Adipose tissue (tissue), 3 donors: ENCODE results near the gene CIAPIN1. TPM values are rescaled to one million over a fixed set of nuclear protein-coding genes. Genes with fewer than 3 reads are reported as not detected.
"Not testable (repeated sequence)": the region's sequence is repeated elsewhere in the genome, so short reads cannot be mapped to it uniquely, and the experiment has no call there.

ENCODE experiments used
- H3K27ac ChIP-seq: one replicate; pipeline ENCODE4 v1.5.1; 2013; ENCODE audit warnings: low read depth, low read length
- WGBS, 3 donors: extraction: QIAGEN DNeasy Blood & Tissue Kit; methylation state at CpG; one replicate each; pipeline ENCODE4 v1.1.7; 2013; 5-methylcytosine and 5-hydroxymethylcytosine counted together
- polyA plus RNA-seq, 3 donors: library from polyadenylated mRNA; stranded (reverse); fragments of 200-250 nt; gene quantifications; one replicate each; pipeline ENCODE4 v1.2.3, GENCODE V29; 2013
- donor health status: healthy with polysubstance abuse.
- donor health status: Bipolar disorder and iron deficiency.
- donor health status: healthy.

The CIAPIN1 gene
- polyA plus RNA-seq, 3 donors, result 16.2 to 31.6 (median 24.9) TPM

DNA sequence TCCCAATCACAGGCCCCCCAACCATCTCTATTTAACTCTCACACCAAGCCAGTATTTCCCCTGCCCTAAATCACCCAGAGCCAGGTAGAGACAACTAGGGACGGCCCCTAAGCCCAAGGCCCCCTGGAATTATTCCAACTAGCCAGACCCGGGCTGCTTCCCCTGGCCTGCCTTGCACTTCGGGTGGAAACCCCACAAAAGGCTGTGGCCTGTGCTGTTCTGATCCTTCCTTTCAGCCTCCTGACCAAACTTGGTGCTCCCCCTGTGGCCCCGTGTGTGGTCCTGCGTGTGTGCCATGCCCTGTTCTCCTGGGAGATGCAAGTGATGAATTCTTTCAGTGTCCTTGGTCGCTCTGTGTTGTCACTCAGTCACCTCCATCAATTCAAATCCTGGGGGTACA, 27.7 kb downstream of the CIAPIN1 start:
- WGBS, 3 donors, result 60 to 71% (median 68%) methylated on average over 6 of the region's 6 CpGs
- H3K27ac ChIP-seq, result no peak overlapping the region

DNA sequence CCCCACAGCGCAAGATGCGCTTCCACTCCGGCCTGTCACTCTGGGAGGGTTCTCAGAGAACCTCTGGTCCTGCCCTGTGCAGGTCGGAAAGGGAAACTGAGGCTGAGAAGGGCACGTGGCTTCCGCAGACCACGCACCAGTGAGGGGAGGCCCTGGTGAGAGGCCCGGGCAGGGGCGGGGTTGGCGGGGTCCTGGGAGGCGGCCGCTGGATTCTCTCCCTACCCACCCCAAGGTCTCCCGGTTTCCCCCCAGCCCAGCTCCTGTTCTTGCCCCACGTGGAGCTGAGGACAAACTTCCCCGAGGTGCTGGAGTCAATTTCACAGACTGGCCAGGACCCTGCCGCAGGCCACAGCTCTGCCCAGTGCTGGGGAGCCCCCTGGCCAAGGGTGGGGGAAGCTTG, 31.1 kb downstream of the CIAPIN1 start:
- H3K27ac ChIP-seq, result no peak overlapping the region
- WGBS, 3 donors, result 80 to 84% (median 81%) methylated on average over 14 to 16 of the region's 16 CpGs

DNA sequence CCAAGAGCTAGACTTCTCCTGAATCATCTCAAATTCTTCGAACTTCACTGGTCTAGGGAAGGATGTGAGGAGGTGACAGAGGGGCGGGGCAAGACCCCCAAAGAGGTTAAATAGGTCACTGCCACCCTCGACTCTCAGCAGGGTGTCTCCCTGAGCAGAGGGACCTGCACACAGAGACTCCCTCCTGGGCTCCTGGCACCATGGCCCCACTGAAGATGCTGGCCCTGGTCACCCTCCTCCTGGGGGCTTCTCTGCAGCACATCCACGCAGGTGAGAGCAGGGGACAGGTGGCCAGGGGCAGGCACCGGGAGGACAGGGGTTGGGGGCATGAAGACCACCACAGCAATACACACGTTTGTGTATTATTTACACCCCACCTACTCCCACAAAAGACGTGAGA, 33.5 kb downstream of the CIAPIN1 start:
- 54 to 79% (median 57%) methylated on average over 7 of the region's 7 CpGs for WGBS, 3 donors
- H3K27ac ChIP-seq, result no peak overlapping the region

DNA sequence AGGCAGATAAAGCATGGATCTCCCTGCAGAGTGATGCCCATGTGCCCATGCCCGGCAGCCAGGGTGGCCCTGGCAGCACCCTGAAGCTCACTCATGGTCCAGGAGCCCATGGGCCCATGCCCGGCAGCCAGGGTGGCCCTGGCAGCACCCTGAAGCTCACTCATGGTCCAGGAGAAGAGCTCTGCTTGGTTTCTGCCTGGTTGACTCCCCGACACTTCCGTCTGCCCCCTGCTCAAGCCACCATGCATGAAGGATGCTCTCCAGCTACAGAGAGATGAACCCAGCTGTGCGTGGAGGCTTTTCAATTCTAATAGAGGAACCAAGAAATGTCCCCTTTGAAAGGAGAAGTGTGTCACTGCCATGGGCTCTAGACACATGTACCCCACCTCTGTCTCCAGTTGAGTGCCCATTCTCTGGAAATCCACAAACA, 33.9 kb downstream of the CIAPIN1 start:
- WGBS, 3 donors, result 79 to 86% (median 86%) methylated on average over 5 of the region's 5 CpGs
- H3K27ac ChIP-seq, result no peak overlapping the region

DNA sequence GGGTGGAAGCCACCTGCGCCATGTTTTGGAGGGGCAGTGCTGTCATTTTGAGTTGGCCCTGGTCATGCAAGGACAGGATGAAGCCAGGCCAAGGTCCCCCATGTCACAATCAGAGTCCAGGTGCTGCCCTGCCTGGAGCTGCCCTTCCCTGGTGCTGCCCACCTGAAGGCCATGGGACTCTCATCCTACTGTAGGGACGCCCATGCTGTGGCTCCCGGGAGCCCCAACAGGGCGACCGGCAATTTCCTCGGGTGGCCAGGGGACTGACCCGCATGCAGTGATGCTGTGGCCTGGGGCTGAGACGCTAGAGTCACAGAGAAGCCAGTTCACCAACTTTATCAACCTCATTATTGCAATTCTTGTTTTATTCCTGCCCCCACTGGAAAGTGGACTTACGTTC, 34.6 kb downstream of the CIAPIN1 start:
- no peak overlapping the region for H3K27ac ChIP-seq
- WGBS, 3 donors, result 90 to 92% (median 90%) methylated on average over 9 of the region's 9 CpGs

DNA sequence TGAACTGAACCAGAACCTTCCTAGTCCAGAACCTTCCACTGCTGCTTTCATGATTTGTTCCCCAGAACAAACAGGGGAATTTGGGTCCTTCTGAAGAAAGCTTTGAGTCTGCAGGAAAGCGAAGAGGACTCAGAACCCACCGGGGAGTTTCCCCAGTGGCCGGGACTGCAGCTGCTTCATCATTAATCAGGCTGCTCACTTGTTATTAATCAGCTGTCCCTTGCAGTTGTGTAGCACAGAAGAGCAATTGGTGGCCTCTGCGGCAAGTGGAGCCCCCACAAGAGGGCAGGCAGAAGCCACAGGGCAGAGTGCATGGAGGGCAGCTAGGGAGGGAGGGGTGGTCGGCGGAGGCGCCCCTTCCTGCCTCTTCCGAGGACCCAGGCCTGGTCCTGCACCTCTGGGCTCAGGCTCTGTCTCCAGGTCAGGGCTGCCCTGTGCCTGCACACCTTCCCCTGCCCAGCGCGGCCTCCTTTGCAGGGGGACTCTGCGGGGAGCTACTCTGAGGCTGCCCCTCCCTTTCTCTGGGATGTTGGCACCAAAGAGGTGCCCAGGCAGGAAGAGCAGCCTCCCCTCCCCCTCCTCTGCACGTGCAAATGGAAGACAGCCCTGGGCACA, 35.7 kb downstream of the CIAPIN1 start:
- H3K27ac ChIP-seq, result no peak overlapping the region
- 57 to 72% (median 65%) methylated on average over 11 to 12 of the region's 12 CpGs for WGBS, 3 donors

DNA sequence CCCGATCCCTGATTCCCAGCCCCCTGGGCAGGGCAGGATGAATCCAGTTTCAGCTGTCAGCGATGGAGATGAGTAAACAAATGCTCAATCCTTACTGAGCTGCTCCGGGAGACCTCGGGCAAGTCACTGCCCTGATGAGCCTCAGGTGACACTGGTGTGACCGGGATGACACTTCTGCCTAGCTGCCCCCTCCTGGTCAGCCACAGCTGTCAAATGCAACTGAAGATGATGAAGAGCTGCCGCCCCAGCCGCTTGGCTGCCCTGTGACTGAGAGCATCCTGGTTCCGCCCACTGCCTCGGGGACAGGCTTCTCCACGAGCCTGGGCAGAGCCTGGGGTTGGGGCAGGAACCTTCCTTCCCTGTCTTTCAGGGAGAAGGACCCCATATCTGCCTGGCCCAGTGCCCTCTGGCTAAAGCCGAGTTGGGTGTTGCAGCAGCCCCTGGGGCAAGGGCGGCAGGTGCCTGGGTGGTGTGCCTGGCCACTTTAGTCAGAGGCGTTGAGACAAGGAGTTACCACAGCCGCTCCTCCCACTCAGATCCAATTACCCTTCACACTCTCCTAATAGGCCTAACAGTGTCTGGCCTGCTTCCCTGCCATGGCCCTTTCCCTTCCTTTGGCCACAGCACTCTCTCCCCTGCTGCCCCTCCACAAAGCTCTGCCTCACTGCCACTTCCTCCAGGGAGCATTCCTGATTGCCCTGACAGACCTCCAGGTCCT, 37.2 kb downstream of the CIAPIN1 start:
- H3K27ac ChIP-seq, result no peak overlapping the region
- WGBS, 3 donors, result 58 to 78% (median 72%) methylated on average over 13 to 14 of the region's 14 CpGs

DNA sequence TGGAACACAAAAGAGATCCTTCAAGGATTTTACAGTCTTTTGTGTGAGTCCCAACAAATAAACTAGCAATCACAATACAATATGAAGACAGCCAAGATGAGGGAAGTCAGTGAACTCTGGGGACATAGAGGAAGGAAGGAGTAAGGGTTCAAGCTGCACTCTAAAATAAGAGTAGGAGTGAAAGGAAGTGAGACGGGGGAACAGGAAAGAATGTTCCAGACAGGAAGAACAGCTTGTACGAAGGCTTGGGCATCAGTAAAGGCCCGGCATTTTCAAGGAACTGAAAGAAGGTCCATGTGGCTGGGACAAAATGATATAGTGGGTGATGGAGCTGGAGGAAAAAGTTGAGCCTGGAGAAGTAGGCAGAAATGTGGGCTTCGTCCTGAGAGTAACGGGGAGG, 38.1 kb downstream of the CIAPIN1 start:
- H3K27ac ChIP-seq, result no peak overlapping the region
- WGBS, 3 donors, result 47 to 75% (median 49%) methylated on average over 5 of the region's 5 CpGs

DNA sequence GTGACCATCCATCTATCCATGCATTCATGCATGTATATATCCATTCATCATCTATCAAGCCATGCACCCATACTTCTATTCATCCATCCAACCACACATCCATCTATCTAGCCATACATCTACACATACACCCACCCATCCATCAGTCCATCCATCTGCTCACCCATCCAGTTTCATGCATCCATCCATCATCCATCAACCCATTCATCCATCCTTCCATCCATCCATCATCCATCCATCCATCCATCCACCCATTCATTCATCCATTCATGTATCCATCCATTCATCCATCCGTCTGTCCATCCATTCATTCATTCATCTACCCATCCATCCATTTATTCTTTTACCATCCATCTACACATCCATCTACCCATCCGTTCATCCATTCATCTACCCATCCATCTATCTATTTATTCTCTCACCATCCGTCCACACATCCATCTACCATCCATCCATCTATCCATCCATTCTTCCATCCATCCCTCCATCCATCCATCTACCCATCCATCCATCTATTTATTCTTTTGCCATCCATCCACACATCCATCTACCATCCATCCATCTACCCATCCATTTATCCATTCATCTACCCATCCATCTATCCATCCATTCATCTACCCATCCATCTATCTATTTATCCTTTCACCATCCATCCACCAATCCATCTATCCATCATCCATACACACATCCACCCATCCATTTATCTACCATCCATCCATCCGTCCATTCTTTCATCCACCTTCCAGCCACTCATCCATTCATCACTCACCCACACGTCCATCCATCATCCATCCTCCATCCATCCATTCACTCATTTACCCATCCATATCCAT, 39.4 kb downstream of the CIAPIN1 start:
- 75 to 97% (median 92%) methylated on average over 5 of the region's 5 CpGs for WGBS, 3 donors
- H3K27ac ChIP-seq, result no peak overlapping the region

DNA sequence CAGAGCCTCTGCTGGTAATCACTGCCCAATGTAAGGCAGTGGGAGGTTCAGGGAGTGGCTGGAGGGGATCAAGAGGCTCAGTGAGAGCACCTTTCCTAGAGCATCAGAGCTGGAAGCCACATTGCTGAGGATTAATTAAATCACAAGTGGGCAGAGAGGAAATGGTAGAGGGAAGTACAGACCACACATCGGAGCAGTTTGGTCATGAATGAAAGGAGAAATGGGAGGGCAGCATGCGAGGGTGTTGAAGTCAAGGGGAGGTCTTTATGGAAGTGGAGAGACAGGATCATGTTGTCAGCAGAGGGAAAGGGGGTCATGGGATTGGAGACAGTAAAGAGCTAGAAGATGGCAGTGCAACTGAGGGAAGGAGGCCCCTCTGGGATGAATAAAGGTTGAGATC, 40.3 kb downstream of the CIAPIN1 start:
- no peak overlapping the region for H3K27ac ChIP-seq
- WGBS, 3 donors, result 42 to 71% (median 46%) methylated on average over 2 of the region's 2 CpGs

DNA sequence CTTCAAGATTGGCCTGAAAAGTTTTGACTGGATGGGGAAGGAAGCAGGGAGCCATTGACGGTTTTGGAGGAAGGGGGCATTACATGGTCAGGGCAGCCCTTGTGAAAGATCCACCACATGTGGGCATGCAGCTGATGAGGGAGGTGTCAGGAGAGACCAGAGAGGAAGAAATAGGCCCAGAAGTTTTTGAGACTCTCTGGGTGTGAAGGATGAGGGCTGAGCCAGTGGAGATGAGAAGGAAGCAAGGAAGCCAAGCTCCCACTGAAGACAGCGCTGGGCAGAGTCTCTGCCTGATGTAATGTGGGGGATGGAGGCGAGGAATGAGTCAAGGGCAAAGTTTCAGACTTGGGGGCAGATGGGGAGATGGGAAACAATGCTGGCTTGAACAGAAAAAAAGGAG, 42.1 kb downstream of the CIAPIN1 start:
- 64 to 69% (median 68%) methylated on average over 3 of the region's 3 CpGs for WGBS, 3 donors
- H3K27ac ChIP-seq, result no peak overlapping the region

DNA sequence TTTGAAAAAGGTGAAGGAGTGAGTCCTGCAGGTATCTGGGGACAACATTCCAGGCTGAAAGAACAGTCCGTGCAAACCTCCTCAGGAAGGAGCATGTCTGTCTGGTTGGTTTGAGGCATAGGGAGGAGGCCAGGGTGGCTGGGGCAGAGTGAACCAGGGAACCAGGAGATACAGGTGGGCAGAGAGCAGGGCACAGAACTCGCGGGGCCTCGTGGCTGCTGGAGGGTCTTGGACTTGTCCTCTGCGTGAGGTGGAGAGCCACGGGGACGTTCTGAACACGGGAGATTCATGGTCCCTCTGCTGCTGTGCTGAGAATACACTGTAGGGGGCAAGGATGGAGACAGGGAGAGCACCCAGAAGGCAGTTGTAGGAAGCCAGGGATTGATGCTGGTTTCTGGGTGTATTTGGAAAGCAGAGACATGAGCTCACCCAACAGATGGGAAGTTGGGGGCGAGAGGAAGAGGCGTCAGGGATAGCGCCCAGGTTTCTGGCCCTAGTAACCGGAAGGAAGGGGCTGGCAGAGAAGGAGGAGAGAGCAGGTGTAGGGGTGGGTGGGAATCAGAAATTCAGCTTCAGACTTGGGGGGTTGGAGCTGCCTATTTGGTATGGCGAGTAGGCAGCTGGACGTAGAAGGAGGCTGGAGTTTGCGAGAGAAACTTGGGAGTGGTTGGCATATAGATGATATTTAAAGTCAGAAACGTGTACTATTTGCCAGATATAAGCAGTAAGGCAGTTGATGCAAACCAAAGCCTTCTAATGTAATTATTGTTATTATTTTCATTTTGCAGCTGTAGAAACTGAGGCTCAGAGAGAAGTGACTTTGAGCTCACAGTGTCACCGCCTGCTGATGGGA, 43.0 kb downstream of the CIAPIN1 start, which contains the start of gene CCL17:
CCL17 (plus strand) TSS at position 803 of the 853 bp plus-strand sequence. CDS start 9,166 bp downstream, outside the sequence.
- 66% methylated on average over 17 of the region's 17 CpGs for WGBS, 3 donors
- H3K27ac ChIP-seq, result no peak within 1 kb of the TSS

DNA sequence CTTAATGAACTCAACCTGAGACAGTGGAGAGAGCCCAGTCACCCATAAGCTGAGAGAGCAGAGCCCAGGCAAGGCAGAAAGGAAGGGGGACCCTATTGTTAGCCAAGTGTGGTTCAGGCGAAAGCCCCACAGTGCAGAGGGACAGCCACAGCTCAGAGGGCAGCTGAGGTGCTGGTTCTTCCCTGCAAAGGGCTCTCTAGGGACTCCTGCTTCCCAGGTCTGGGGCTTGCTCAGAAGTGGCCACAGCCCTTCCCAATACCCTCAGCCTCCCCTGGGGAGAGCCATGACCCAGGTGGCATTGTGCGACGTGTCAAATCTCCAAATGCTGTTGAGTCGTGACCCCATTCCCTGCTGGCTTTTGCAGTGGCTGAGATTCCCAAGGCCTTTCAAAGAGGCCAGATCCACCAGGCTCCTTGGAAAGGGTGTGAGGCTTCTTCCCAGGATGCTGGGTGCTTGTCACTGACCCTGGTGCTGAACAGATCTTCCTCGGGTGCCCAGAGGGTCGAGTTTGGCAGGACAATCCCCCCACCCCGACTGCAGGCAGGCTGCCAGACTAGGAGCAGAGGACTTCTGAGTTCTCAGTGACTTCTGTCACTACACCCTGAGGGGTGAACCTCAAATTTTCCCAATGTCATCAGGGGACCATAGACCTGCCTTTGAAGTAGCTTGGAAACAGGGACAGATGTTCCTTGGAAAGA, 45.1 kb downstream of the CIAPIN1 start:
- 54 to 71% (median 66%) methylated on average over 7 of the region's 7 CpGs for WGBS, 3 donors
- no peak overlapping the region for H3K27ac ChIP-seq

DNA sequence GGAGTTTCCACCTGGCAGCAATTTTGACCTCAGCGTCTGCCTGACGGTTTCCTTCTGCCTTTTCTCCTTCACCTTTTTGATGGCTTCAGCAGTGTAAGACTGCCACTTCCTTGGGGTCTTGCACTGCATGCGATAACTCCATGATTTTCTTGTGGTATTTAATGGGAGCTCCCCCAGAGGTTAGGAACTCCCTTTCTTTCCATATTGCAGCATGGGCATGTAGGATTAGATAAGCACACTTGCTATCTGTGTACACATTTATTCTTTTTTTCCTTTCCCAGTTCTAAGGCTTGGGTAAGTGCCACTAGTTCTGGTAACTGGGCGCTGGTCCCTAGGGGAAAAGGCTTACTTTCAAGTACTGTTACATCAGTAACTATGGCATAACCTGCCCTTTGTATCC, 49.7 kb downstream of the CIAPIN1 start:
- 81 to 87% (median 83%) methylated on average over 4 of the region's 4 CpGs for WGBS, 3 donors

DNA sequence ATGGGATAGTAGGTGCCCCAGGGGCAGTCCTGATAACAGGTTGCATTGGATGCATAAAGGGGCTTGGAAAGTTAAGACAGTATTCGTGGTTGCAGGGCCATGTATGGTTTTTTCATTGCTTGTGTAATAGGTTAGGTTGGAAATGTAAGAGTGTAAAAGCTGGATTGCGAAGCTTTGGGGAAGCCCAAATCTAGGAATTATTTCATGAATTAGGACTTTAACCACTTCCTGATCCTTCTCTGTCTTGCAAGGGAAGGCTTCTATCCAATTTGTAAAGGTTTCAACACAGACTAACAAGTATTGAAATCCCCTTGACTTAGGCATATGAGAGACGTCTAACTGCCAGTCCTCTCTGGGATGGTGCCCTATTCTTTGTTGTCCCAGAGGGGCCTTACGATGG, 50.4 kb downstream of the CIAPIN1 start:
- H3K27ac ChIP-seq, result no peak overlapping the region
- WGBS, 3 donors, result 65 to 90% (median 68%) methylated on average over 4 of the region's 4 CpGs

More for the DNA sequence above, 49.7 kb downstream of the CIAPIN1 start:
- H3K27ac ChIP-seq, result not testable (repeated sequence)

DNA sequence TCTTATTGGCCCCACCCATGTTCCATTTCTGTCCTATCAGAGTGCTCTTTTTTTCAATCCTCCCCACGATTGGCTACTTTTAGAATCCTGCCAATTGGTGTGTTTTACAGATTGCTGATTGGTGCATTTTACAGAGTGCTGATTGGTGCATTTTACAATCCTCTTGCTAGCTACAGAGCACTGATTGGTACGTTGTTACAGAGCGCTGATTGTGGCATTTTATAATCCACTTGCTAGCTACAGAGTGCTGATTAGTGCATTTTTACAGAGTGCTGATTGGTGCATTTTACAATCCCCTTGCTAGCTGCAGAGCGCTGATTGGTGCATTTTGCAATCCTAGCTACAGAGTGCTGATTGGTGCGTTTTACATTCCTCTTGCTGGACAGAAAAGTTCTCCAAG, 52.2 kb downstream of the CIAPIN1 start:
- WGBS, 3 donors, result 85 to 92% (median 88%) methylated on average over 5 of the region's 5 CpGs
- no peak overlapping the region for H3K27ac ChIP-seq

DNA sequence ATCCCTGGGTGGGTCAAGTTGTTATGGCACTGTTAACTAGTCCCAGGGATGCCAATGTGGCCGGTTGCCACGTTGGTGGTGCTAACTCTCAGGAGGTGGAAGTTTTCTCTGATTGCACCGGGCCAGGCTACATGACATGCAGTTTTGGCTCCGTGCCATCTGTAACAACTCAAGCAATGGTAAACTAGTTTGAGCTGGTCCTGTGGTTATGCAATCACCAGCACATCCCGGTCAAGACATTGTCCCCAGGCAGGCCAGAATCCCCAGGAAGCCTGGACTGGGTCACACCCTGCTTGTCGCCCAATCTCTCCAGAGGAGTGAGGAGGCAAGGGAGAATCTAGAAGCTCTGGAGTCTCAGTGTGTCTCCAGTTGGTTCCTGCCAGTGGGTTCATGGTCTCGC, 52.7 kb downstream of the CIAPIN1 start:
- no peak overlapping the region for H3K27ac ChIP-seq
- WGBS, 3 donors, result 53 to 57% (median 54%) methylated on average over 7 of the region's 7 CpGs

DNA sequence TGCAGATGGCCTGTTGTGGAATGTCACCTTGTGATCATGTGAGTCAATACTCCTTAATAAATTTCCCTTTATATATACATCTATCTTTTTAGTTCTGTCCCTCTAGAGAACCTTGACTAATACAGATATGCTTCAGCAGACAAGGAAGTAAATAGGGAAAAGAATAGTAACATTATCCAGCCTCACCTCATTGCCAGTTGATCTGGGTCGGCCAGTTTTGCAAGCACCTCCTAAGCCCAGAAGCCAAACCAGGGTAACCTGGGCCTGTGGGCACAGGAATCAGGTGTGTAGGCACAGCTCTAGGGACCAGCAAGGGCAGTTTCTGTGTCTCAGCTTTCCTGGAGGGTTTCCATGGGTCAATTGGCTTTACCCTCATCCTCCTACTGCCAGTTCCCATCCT, 54.5 kb downstream of the CIAPIN1 start:
- 20 to 82% (median 80%) methylated on average over 1 of the region's 1 CpG for WGBS, 3 donors
- H3K27ac ChIP-seq, result no peak overlapping the region
